ENCODE data around the gene AMTN. TPM values are rescaled to one million over a fixed set of nuclear protein-coding genes. Genes with fewer than 3 reads are reported as not detected.

Gene AMTN
- total and polyA plus RNA-seq, 9 donors = not detected

DNA sequence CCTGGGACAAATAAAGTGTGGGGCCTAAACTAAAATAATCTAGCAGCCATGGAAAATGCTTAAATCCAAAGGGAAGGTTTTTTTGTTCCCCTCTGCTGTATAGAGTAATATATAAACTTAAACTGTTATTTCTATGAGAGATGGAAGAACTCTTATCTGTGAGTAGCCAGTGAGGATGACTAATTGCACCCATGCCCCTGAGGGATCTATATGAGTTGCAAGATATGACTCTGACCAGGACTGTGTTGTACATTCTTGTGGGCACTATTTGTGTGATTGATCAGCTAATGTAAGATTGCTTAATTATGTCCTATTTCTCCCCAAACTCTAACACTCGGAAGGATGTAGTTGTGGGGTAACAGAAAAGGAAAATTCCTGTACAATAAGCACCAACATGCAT is 38.5 kb downstream of the AMTN start:
- Histone ChIP-seq H3K27ac (ENCODE audit: low read length) (no peak overlapping the region), H3K27me3 (ENCODE audit: control insufficient read depth, insufficient read depth, low read length) (no peaks in the 10 kb centered on the region), H3K36me3 (ENCODE audit: control insufficient read depth, insufficient read depth, low read length) (no peaks in the 10 kb centered on the region), H3K9me3 (replicated peaks; ENCODE audit: control insufficient read depth, low read depth, low read length) (no peaks in the 10 kb centered on the region), H3K4me1 (ENCODE audit: control insufficient read depth, insufficient read depth, low read length) (no peaks in the 10 kb centered on the region), H3K4me3 (ENCODE audit: low read length) (no peak overlapping the region)
- DNase-seq = no peak
- WGBS (ENCODE audit: insufficient coverage) = no CpG with 5 or more reads among the region's 1 CpG

DNA sequence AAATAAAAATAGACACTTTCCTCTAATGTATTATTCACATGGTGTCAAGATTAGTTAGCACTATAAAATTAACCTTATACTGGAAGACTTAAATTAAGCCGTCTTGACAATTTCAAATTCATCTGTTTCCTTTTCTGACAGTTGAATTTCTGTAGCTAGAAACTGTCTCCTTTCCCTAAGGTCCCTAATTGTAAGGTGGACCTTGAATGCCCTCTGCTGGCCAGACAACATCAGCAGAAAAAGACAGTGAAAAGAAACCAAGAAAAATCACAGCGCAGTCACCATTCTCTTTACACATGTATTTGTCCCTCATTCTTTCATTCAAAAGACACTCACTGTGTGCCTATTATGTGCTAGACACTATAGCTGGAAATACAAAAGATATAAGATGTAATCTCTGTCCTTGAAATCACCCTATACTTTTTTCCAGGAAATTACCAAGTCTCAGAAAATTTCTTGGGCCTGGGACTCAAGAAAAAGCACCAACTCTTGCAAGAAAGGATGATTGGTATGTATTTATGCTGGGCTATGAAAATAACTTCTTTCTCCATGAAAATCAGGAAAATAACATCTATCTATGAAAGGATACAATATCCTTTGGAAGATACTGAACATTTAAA is 41.0 kb downstream of the AMTN start:
- H3K27ac ChIP-seq (ENCODE audit: low read length) = no peak overlapping the region
- no peaks in the 10 kb centered on the region for H3K36me3 ChIP-seq (ENCODE audit: control insufficient read depth, insufficient read depth, low read length)
- H3K4me1 ChIP-seq (ENCODE audit: control insufficient read depth, insufficient read depth, low read length) = no peaks in the 10 kb centered on the region
- no peak overlapping the region for H3K4me3 ChIP-seq (ENCODE audit: low read length)
- WGBS (ENCODE audit: insufficient coverage) = 20% methylated on average over 1 of the region's 2 CpGs
- no peaks in the 10 kb centered on the region for H3K27me3 ChIP-seq (ENCODE audit: control insufficient read depth, insufficient read depth, low read length)
- DNase-seq = peak; percentile 80
- H3K9me3 ChIP-seq (replicated peaks; ENCODE audit: control insufficient read depth, low read depth, low read length) = no peaks in the 10 kb centered on the region

DNA sequence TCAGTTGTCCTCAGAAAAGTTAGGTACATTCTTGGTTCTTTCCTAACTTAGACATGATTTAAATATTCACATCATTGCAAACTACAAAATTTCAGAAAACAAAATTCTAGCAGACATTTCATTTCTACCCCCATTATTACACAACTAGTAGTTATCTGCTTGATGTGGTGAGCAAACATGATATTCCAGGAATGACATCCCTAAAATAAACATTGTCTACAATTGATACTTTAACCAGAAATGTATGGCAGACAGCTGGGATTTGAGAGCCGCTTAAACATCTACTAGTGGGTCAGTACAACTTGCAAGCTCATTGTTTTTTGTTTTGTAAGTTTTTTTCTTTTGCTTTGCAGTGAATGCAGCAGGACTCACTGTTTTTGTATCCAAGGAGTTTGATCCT is 41.6 kb downstream of the AMTN start:
- H3K27ac ChIP-seq (ENCODE audit: low read length) = no peak overlapping the region
- no peaks in the 10 kb centered on the region for H3K27me3 ChIP-seq (ENCODE audit: control insufficient read depth, insufficient read depth, low read length)
- no peaks in the 10 kb centered on the region for H3K4me1 ChIP-seq (ENCODE audit: control insufficient read depth, insufficient read depth, low read length)
- no peak overlapping the region for H3K4me3 ChIP-seq (ENCODE audit: low read length)
- WGBS (ENCODE audit: insufficient coverage) = 80% methylated on average over 1 of the region's 1 CpG
- H3K36me3 ChIP-seq (ENCODE audit: control insufficient read depth, insufficient read depth, low read length) = no peaks in the 10 kb centered on the region
- DNase-seq = no peak
- H3K9me3 ChIP-seq (replicated peaks; ENCODE audit: control insufficient read depth, low read depth, low read length) = no peaks in the 10 kb centered on the region

DNA sequence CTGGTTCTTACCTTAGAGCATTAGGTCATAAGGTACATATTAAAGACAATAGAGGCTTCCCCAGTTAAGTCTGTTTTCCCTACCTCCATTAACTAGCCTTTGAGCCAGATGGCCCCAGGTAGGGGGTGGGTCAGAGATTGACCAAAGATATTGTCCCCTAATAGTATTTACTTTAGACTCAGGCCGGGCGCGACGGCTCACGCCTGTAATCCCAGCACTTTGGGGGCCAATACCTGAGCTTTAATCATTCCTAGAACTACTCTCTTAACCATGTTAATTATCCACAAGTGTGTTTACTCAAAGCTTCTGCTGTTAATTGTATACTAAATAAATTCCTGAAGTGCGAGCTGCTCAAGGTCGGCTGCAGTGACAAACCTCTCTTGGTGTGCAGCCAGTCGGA is 45.7 kb downstream of the AMTN start:
- Histone ChIP-seq H3K27me3 (ENCODE audit: control insufficient read depth, insufficient read depth, low read length) (no peaks in the 10 kb centered on the region), H3K27ac (ENCODE audit: low read length) (no peak overlapping the region), H3K4me3 (ENCODE audit: low read length) (no peak overlapping the region), H3K36me3 (ENCODE audit: control insufficient read depth, insufficient read depth, low read length) (no peaks in the 10 kb centered on the region), H3K4me1 (ENCODE audit: control insufficient read depth, insufficient read depth, low read length) (no peaks in the 10 kb centered on the region), H3K9me3 (replicated peaks; ENCODE audit: control insufficient read depth, low read depth, low read length) (no peaks in the 10 kb centered on the region)
- DNase-seq = no peak
- 67% methylated on average over 1 of the region's 8 CpGs for WGBS (ENCODE audit: insufficient coverage)

DNA sequence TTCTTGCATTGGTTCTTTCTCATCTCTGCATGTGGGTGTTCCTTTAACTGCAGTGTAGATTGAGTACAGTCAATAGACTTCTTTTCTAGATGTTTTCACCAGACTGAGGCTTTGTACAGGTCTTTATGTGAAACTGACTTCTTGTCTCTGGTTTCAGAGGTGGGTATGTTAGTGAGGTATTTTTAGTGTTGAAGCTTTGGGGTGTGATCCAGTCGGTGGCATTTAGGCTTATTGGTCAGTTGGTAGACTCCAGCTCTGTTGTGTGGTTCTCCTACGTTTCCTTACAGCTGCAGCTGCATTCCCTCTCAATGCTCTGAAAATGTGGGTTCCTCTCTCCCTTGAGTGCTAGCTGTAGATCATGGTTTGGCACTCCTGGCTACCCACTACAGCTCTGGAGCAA is 52.4 kb downstream of the AMTN start:
- no peaks in the 10 kb centered on the region for H3K9me3 ChIP-seq (replicated peaks; ENCODE audit: control insufficient read depth, low read depth, low read length)
- H3K27me3 ChIP-seq (ENCODE audit: control insufficient read depth, insufficient read depth, low read length) = no peaks in the 10 kb centered on the region
- H3K36me3 ChIP-seq (ENCODE audit: control insufficient read depth, insufficient read depth, low read length) = no peaks in the 10 kb centered on the region
- no peaks in the 10 kb centered on the region for H3K4me1 ChIP-seq (ENCODE audit: control insufficient read depth, insufficient read depth, low read length)
- DNase-seq = no peak
- no peak overlapping the region for H3K4me3 ChIP-seq (ENCODE audit: low read length)
- no peak overlapping the region for H3K27ac ChIP-seq (ENCODE audit: low read length)
- WGBS (ENCODE audit: insufficient coverage) = 80% methylated on average over 1 of the region's 2 CpGs

DNA sequence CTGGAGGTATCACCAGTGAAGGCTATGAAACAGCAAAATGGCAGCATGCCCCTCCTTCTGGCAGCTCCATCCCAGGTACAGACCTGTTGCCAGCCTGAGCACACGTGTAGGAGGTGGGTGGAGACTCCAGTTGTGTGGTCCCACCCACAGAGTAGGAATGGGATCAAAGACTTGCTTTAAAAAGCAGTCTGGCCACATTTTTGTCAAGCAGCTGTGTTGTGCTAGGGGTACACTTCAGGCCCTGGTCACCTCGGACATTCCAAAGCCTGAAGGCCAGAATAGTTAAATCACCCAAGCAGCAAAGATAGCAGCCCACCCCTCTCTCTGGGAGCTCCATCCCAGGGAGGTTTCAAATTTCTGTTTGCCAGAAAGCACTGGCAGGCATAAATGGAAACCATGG is 53.4 kb downstream of the AMTN start:
- 29% methylated on average over 1 of the region's 2 CpGs for WGBS (ENCODE audit: insufficient coverage)
- no peaks in the 10 kb centered on the region for H3K9me3 ChIP-seq (replicated peaks; ENCODE audit: control insufficient read depth, low read depth, low read length)
- DNase-seq = no peak
- H3K27ac ChIP-seq (ENCODE audit: low read length) = no peak overlapping the region
- no peak overlapping the region for H3K4me3 ChIP-seq (ENCODE audit: low read length)
- H3K27me3 ChIP-seq (ENCODE audit: control insufficient read depth, insufficient read depth, low read length) = no peaks in the 10 kb centered on the region
- no peaks in the 10 kb centered on the region for H3K4me1 ChIP-seq (ENCODE audit: control insufficient read depth, insufficient read depth, low read length)
- H3K36me3 ChIP-seq (ENCODE audit: control insufficient read depth, insufficient read depth, low read length) = no peaks in the 10 kb centered on the region

DNA sequence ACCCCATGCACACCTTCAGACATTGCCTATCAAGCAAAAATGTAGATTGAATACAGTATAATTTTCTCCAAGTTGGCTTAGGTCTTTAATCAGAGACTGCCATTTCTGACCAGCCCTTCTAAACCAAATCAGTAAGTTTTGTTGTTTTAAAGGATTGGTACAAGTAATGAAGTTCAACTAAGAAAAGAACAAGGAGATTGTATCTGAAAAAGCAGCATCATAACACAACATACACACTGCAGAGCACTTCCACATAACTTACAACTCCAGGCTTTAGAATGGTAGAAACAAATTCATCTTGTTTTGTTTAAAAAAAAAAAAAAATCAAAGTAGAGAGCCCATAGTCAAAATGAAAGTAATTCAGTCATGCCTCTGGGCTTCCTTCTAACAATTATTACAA is 57.6 kb downstream of the AMTN start:
- no peak for DNase-seq
- no peaks in the 10 kb centered on the region for H3K9me3 ChIP-seq (replicated peaks; ENCODE audit: control insufficient read depth, low read depth, low read length)
- no peaks in the 10 kb centered on the region for H3K36me3 ChIP-seq (ENCODE audit: control insufficient read depth, insufficient read depth, low read length)
- H3K4me3 ChIP-seq (ENCODE audit: low read length) = no peak overlapping the region
- no peaks in the 10 kb centered on the region for H3K4me1 ChIP-seq (ENCODE audit: control insufficient read depth, insufficient read depth, low read length)
- H3K27ac ChIP-seq (ENCODE audit: low read length) = no peak overlapping the region
- H3K27me3 ChIP-seq (ENCODE audit: control insufficient read depth, insufficient read depth, low read length) = no peaks in the 10 kb centered on the region

DNA sequence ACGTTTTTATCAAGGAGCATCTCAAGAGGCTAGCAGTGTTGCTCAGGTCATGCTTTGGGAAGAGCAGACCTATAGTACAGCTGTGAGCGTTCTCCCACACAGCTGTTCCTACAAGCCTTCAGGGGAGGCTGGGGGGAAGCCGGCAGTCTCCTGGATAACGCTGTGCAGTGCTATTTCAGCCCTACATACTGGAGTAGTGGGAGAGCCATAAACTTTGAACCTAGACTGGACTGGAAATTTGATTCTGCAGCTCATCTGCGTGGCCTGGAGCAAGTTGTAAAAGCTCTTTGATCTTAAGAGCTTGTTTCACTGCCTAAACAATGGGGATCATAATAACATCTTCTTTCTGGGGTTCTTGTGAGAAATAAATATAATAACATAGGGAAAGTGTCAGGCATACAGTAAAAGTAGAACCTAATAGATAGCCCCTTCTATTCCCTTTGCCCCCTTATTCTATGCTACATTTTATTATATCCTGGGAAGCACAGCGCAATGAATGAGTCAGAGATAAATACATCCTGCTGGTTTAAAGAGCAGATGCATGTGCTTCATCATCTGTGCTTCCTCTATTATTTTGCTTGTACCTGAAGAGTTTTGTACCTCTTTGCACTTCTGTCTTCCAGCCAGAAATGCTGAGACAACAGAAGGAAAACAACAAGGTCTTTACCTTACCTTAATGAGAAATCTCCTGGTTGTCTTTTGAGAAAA is 59.0 kb downstream of the AMTN start:
- Histone ChIP-seq H3K27ac (ENCODE audit: low read length) (no peak overlapping the region), H3K36me3 (ENCODE audit: control insufficient read depth, insufficient read depth, low read length) (no peaks in the 10 kb centered on the region), H3K4me3 (ENCODE audit: low read length) (no peak overlapping the region), H3K4me1 (ENCODE audit: control insufficient read depth, insufficient read depth, low read length) (no peaks in the 10 kb centered on the region), H3K9me3 (replicated peaks; ENCODE audit: control insufficient read depth, low read depth, low read length) (no peaks in the 10 kb centered on the region), H3K27me3 (ENCODE audit: control insufficient read depth, insufficient read depth, low read length) (no peaks in the 10 kb centered on the region)
- DNase-seq = no peak
- 17% methylated on average over 1 of the region's 6 CpGs for WGBS (ENCODE audit: insufficient coverage)

DNA sequence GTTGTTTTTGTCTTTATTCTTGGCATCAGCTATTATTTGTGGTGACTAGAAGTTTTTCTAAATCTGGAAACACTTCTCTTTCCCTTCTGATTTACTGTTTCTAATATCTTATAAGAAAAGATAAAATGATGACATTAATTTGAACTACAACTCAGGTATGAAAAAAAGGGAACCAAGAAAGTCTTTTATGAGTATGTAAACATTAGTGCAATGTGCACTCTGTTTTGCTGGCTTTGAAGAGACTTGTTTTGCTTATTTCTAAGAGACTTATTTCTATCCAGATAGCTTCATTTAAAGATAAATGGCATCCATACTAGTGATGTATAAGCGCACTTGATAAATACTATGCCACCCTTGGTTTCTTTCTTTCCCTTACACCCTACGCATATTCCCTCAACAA is 63.6 kb downstream of the AMTN start:
- 90% methylated on average over 1 of the region's 2 CpGs for WGBS (ENCODE audit: insufficient coverage)
- Histone ChIP-seq H3K9me3 (replicated peaks; ENCODE audit: control insufficient read depth, low read depth, low read length) (no peaks in the 10 kb centered on the region), H3K4me1 (ENCODE audit: control insufficient read depth, insufficient read depth, low read length) (no peaks in the 10 kb centered on the region), H3K27ac (ENCODE audit: low read length) (no peak overlapping the region), H3K4me3 (ENCODE audit: low read length) (no peak overlapping the region), H3K27me3 (ENCODE audit: control insufficient read depth, insufficient read depth, low read length) (no peaks in the 10 kb centered on the region), H3K36me3 (ENCODE audit: control insufficient read depth, insufficient read depth, low read length) (no peaks in the 10 kb centered on the region)
- no peak for DNase-seq
